GM18909 (cell line): Measurements from ENCODE around the gene NT5C3B.
"Not testable (repeated sequence)": the region's sequence is repeated elsewhere in the genome, so short reads cannot be mapped to it uniquely, and the experiment has no call there.

Experiments
- ATAC-seq: cut with Tn5 transposase; IDR thresholded peaks from one replicate; pipeline ENCODE4 v1.9.1; 2021; ENCODE audit warnings: mild to moderate bottlenecking; ENCODE audit not compliant: unreplicated experiment, poor library complexity

The NT5C3B gene

GRCh38 chr17:41786227-41787020 is 49.6 kb downstream of the NT5C3B start, which contains the start of gene JUP:
JUP (minus strand) TSS chr17:41786711; CDS start chr17:41771854, 14,857 bp downstream.
- ATAC-seq: peak; percentile 72

GRCh38 chr17:41785859-41786226 is 50.2 kb downstream of the NT5C3B start:
- ATAC-seq: no peak

- no peak for ATAC-seq
These were observed 50.8 kb downstream of the NT5C3B start for GRCh38 chr17:41785091-41785858.

GRCh38 chr17:41784207-41784744 is 51.8 kb downstream of the NT5C3B start:
- no peak for ATAC-seq

- no peak for ATAC-seq
These were observed 53.9 kb downstream of the NT5C3B start for GRCh38 chr17:41782142-41782541.

GRCh38 chr17:41781404-41782110 is 54.5 kb downstream of the NT5C3B start:
- ATAC-seq: no peak

GRCh38 chr17:41779954-41780353 is 56.1 kb downstream of the NT5C3B start:
- ATAC-seq: no peak

- ATAC-seq: no peak
These were observed 58.4 kb downstream of the NT5C3B start for GRCh38 chr17:41777574-41778188.

- no peak for ATAC-seq
These were observed 58.9 kb downstream of the NT5C3B start for GRCh38 chr17:41777157-41777573.

GRCh38 chr17:41776262-41776900 is 59.7 kb downstream of the NT5C3B start:
- not testable (repeated sequence) for ATAC-seq

GRCh38 chr17:41775394-41776226 is 60.4 kb downstream of the NT5C3B start:
- ATAC-seq: no peak
